Measurements from ENCODE around the gene RYR2.

DNA sequence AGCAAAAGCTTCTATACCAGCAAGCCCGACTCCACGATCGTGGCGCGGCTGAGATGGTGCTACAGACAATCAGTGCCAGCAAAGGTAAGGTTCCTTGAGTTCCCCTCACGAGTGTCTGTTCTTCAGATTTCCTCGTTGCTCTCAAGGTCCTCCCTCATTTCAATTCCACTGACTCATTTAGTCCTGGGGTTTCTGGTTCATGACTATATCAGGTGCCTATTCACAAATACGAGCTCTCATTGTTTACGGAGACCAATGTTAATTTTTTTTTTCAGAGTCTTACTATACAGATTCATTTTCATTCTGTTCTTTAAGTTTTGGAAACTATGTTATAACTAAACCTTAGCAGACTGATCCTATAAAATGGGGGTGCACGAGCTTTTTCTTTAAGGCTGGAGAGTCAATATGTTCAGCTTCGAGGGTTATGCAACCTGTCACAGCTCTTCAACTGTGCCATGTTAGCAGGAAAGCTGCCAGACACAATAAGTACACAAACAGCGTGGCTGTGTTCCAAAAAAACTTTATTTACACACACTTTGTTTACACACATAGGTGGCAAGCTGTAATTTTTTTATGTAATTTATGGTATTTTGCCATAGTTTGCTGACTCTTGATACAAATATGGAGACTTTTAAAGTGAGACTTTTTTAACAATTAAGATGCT, 714.5 kb downstream of the RYR2 start:
- TF ChIP-seq CTCF (IDR thresholded peaks at IDR 0.05) = no peak
- TF ChIP-seq POLR2A (IDR thresholded peaks at IDR 0.05) = no peak
